SHP77 treated with DMSO at 0.1 percent for 48 hours (cell line): ENCODE data around the gene KCNB1.

Source experiments
- DNase-seq: peaks from one replicate; lab custom pipeline; 2025; lab: John Stamatoyannopoulos, UW

Gene KCNB1

GRCh38 chr20:49469060-49469459, 13.4 kb downstream of the KCNB1 start:
- DNase-seq = no peak

GRCh38 chr20:49468412-49468811, 14.1 kb downstream of the KCNB1 start:
- DNase-seq = no peak

GRCh38 chr20:49466114-49466912, 16.2 kb downstream of the KCNB1 start:
- no peak for DNase-seq

GRCh38 chr20:49464556-49464955, 17.9 kb downstream of the KCNB1 start:
- no peak for DNase-seq

GRCh38 chr20:49462626-49463025, 19.8 kb downstream of the KCNB1 start:
- no peak for DNase-seq

GRCh38 chr20:49461894-49462620, 20.4 kb downstream of the KCNB1 start:
- DNase-seq = no peak

- DNase-seq = no peak
These were observed 21.6 kb downstream of the KCNB1 start for GRCh38 chr20:49460916-49461315.

GRCh38 chr20:49460131-49460530, 22.3 kb downstream of the KCNB1 start:
- DNase-seq = no peak

- DNase-seq = no peak
These were observed 22.8 kb downstream of the KCNB1 start for GRCh38 chr20:49459684-49460083.

- DNase-seq = no peak
These were observed 25.0 kb downstream of the KCNB1 start for GRCh38 chr20:49457444-49457843.

- no peak for DNase-seq
These were observed 25.8 kb downstream of the KCNB1 start for GRCh38 chr20:49456646-49457045.

- DNase-seq = no peak
These were observed 26.8 kb downstream of the KCNB1 start for GRCh38 chr20:49455691-49456090.

GRCh38 chr20:49452011-49452482, 30.4 kb downstream of the KCNB1 start:
- no peak for DNase-seq

- DNase-seq = no peak
These were observed 32.2 kb downstream of the KCNB1 start for GRCh38 chr20:49450281-49450721.

- no peak for DNase-seq
These were observed 33.6 kb downstream of the KCNB1 start for GRCh38 chr20:49448917-49449316.

- no peak for DNase-seq
These were observed 34.3 kb downstream of the KCNB1 start for GRCh38 chr20:49447946-49448809.

- DNase-seq = no peak
These were observed 35.1 kb downstream of the KCNB1 start for GRCh38 chr20:49447364-49447763.

- DNase-seq = no peak
These were observed 35.7 kb downstream of the KCNB1 start for GRCh38 chr20:49446808-49447207.

GRCh38 chr20:49446080-49446479, 36.4 kb downstream of the KCNB1 start:
- DNase-seq = no peak

GRCh38 chr20:49445176-49445575, 37.3 kb downstream of the KCNB1 start:
- DNase-seq = no peak

- DNase-seq = no peak
These were observed 37.9 kb downstream of the KCNB1 start for GRCh38 chr20:49444553-49444990.

GRCh38 chr20:49437057-49437456, 45.4 kb downstream of the KCNB1 start:
- no peak for DNase-seq
